Measurements from ENCODE around the gene ABCF3. TPM values are rescaled to one million over a fixed set of nuclear protein-coding genes. Genes with fewer than 3 reads are reported as not detected.

The ABCF3 gene
- total RNA-seq, 6 experiments from 2014 or later: 33.7 to 40.6 (median 38.5) TPM

DNA sequence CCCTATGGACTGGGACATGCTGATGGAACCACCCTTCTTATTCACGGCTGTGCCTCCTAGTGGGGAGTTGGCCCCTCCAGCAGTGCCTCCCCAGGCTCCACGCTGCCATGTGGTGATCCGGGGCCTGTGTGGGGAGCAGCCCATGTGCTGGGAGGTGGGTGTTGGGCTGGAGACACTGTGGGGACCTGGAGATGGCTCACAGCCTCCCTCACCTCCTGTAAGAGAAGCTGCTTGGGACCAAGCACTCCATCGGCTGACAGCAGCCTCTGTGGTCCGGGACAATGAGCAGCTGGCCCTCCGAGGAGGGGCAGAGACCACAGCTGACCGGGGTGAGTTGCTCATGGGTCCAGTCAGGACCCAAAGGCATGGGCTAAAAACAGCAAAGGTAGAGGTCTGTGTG lies 53.7 kb downstream of the ABCF3 start:
- no peak for TF ChIP-seq POLR2A (IDR thresholded peaks at IDR 0.05)
- TF ChIP-seq, protein P1, sequence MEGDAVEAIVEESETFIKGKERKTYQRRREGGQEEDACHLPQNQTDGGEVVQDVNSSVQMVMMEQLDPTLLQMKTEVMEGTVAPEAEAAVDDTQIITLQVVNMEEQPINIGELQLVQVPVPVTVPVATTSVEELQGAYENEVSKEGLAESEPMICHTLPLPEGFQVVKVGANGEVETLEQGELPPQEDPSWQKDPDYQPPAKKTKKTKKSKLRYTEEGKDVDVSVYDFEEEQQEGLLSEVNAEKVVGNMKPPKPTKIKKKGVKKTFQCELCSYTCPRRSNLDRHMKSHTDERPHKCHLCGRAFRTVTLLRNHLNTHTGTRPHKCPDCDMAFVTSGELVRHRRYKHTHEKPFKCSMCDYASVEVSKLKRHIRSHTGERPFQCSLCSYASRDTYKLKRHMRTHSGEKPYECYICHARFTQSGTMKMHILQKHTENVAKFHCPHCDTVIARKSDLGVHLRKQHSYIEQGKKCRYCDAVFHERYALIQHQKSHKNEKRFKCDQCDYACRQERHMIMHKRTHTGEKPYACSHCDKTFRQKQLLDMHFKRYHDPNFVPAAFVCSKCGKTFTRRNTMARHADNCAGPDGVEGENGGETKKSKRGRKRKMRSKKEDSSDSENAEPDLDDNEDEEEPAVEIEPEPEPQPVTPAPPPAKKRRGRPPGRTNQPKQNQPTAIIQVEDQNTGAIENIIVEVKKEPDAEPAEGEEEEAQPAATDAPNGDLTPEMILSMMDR (IDR thresholded peaks at IDR 0.05): no peak
- H3K9me3 ChIP-seq: no peaks in the 10 kb centered on the region
- H3K4me3 ChIP-seq: no peak overlapping the region
- ATAC-seq (no peak), DNase-seq (no peak)
- intact Hi-C loops (cut with DNase I): loop anchor here (10.0 kb wide), 1 partner anchor 95 kb away; no protein-coding TSS in a partner anchor
- no peaks in the 10 kb centered on the region for H3K27me3 ChIP-seq
- peaks cover 0 to 16% (median 4%) of the 10 kb centered on the region in 4 donors for H3K4me1 ChIP-seq
- peaks cover 0 to 23% (median 4%) of the 10 kb centered on the region in 4 donors for H3K36me3 ChIP-seq
- 76% methylated on average over 3 of the region's 7 CpGs for whole genome bisulfite sequencing (ENCODE audit: insufficient coverage, low coverage, low lambda C conversion rate, missing lambda C conversion rate)
- H3K27ac ChIP-seq: no peak overlapping the region

DNA sequence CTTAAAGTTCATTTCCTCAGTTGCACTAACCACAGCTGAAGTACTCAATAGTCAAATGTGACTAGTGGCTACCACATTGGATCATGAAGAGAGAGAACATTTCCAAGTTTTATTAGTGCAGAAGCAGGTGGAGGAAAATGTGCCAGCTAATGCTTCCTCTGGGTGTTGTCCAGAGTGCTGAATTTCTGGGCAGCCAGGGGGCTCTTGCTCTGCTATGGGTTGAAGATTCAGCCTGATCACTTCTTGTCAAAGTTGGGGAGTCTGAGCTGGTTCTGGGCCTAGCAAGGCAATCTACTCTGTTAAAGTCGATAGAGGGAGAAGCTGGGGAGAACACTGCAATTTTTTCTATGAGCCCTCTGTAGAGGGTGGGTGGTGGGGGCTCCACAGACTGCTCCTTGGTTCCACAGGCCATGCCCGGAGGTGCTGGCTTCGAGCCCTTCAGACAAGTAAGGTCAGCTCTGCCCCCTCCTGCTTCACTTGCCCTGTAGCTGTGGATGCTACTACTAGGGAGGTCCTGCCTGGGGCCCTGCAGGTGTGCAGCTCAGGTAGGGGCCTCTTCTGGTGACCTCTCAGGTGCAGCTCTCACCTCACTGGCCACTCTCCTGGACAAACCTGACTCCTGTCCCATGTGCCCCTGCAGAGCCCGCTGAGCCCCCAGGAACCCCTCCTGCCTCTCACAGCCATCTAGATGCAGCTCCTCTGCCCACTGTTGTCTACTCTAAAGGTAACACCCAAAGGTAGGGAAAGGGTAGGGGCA lies 54.6 kb downstream of the ABCF3 start:
- Histone ChIP-seq H3K4me1 (peaks cover 0 to 16% (median 4%) of the 10 kb centered on the region in 4 donors), H3K4me3 (no peak overlapping the region), H3K9me3 (no peaks in the 10 kb centered on the region), H3K36me3 (peaks cover 0 to 31% (median 4%) of the 10 kb centered on the region in 4 donors), H3K27me3 (no peaks in the 10 kb centered on the region), H3K27ac (no peak overlapping the region)
- no peak for ATAC-seq
- no peak for DNase-seq
- no CpG with 5 or more reads among the region's 4 CpGs for WGBS (ENCODE audit: insufficient coverage, low coverage, low lambda C conversion rate, missing lambda C conversion rate)
- no peak for TF ChIP-seq POLR2A (IDR thresholded peaks at IDR 0.05)
- TF ChIP-seq, protein P1 (IDR thresholded peaks at IDR 0.05): no peak
- intact Hi-C loops (cut with DNase I): loop anchor here (10.0 kb wide), 1 partner anchor 96 kb away; no protein-coding TSS in a partner anchor

DNA sequence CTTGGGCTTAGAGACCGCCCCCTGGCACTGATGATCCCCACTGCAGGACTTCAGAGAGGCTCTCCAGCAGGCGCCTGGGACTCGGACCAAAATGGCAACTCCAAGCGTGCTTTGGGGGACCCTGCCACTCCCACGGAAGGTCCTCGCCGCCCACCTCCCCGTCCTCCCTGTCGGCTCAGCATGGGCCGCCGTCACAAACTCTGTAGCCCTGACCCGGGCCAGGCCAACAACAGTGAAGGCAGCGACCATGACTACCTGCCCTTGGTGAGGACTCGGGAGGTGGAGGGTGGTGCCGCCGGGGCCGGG lies 55.1 kb downstream of the ABCF3 start:
- Histone ChIP-seq H3K36me3 (peaks cover 0 to 31% (median 4%) of the 10 kb centered on the region in 4 donors), H3K4me3 (no peak overlapping the region), H3K9me3 (no peaks in the 10 kb centered on the region), H3K27ac (no peak overlapping the region), H3K27me3 (no peaks in the 10 kb centered on the region), H3K4me1 (peaks cover 0 to 16% (median 4%) of the 10 kb centered on the region in 4 donors)
- WGBS (ENCODE audit: insufficient coverage, low coverage, low lambda C conversion rate, missing lambda C conversion rate): no CpG with 5 or more reads among the region's 17 CpGs
- ATAC-seq: no peak
- DNase-seq: peak in 1 of 3 donors; percentile 47
- TF ChIP-seq POLR2A (IDR thresholded peaks at IDR 0.05): no peak
- TF ChIP-seq, protein P1 (IDR thresholded peaks at IDR 0.05): no peak
- intact Hi-C loops (cut with DNase I): loop anchor here (10.0 kb wide), 1 partner anchor 96 kb away; no protein-coding TSS in a partner anchor

DNA sequence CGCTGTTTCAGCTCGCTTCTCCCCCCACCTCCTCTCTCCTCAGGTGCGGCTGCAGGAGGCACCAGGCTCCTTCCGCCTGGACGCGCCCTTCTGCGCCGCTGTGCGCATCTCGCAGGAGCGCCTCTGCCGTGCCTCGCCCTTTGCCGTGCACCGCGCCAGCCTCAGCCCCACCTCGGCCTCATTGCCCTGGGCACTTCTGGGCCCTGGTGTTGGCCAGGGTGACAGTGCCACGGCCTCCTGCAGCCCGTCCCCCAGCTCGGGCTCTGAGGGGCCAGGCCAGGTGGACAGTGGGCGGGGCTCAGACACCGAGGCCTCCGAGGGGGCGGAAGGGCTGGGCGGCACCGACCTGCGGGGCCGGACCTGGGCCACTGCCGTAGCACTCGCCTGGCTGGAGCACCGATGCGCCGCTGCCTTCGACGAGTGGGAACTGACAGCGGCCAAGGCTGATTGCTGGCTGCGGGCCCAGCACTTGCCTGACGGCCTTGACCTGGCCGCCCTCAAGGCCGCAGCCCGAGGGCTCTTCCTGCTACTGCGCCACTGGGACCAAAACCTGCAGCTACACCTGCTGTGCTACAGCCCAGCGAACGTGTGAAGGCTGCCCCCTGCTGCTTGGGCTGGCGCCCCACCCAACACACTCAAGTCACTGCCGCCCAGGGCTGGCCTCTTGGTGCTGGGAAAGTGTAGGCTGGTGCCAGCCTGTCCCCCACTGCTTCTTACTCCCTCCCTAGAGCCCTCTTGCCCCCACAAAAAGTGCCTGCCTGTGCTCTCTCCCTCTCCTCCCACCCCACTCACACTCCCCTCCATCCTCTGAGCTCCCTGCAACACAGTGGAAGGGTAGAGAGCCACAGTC lies 55.7 kb downstream of the ABCF3 start:
- H3K9me3 ChIP-seq: no peaks in the 10 kb centered on the region
- no peak overlapping the region for H3K4me3 ChIP-seq
- no peak overlapping the region for H3K27ac ChIP-seq
- peak; percentile 94 to 97 (median 96) for ATAC-seq
- no peaks in the 10 kb centered on the region for H3K27me3 ChIP-seq
- peaks cover 0 to 31% (median 4%) of the 10 kb centered on the region in 4 donors for H3K36me3 ChIP-seq
- 5% methylated on average over 4 of the region's 46 CpGs for WGBS (ENCODE audit: insufficient coverage, low coverage, low lambda C conversion rate, missing lambda C conversion rate)
- peak; percentile 83 to 88 (median 83) for DNase-seq
- peaks cover 0 to 16% (median 4%) of the 10 kb centered on the region in 4 donors for H3K4me1 ChIP-seq
- intact Hi-C loops (cut with DNase I): loop anchor here (10.0 kb wide), 1 partner anchor 97 kb away; no protein-coding TSS in a partner anchor
- peak; percentile 23 for TF ChIP-seq POLR2A (IDR thresholded peaks at IDR 0.05)
- TF ChIP-seq, protein P1 (IDR thresholded peaks at IDR 0.05): peak; percentile 66 to 87 (median 71)

Measured in right lobe of liver (tissue), 6 donors.